RWPE2 (cell line): ENCODE measurements around the gene CCDC34.
"Not testable (repeated sequence)": the region's sequence is repeated elsewhere in the genome, so short reads cannot be mapped to it uniquely, and the experiment has no call there.

Experiments
- ATAC-seq: fragments of 200-7000 bp; cut with Tn5 transposase; 3 replicates; pipeline ENCODE4 v1.9.1; 2021; ENCODE audit warnings: low read depth
- DNase-seq: peaks from one replicate; pipeline ENCODE4 v3.0.0-alpha.2; 2020; ENCODE audit warnings: low spot score
- H3K27ac ChIP-seq: fragments of 450-650 bp; 2 replicates; pipeline ENCODE4 v1.5.1; 2017; ENCODE audit warnings: mild to moderate bottlenecking; ENCODE audit not compliant: poor library complexity, severe bottlenecking
- H3K27me3 ChIP-seq: fragments of 250-450 bp; sonication (Bioruptor Pico); 2 replicates; pipeline ENCODE4 v1.5.1; 2021; ENCODE audit warnings: mild to moderate bottlenecking, moderate library complexity; ENCODE audit not compliant: insufficient read depth, poor library complexity, severe bottlenecking
- H3K36me3 ChIP-seq: fragments of 250-450 bp; sonication (Bioruptor Pico); 2 replicates; pipeline ENCODE4 v1.5.1; 2020; ENCODE audit warnings: low read depth, mild to moderate bottlenecking, moderate library complexity
- H3K4me1 ChIP-seq: fragments of 250-450 bp; sonication (Bioruptor Pico); 2 replicates; pipeline ENCODE4 v1.5.1; 2021; ENCODE audit warnings: mild to moderate bottlenecking, moderate library complexity; ENCODE audit not compliant: insufficient read depth, poor library complexity, severe bottlenecking
- H3K4me3 ChIP-seq: fragments of 250-450 bp; sonication (Bioruptor Pico); 2 replicates; pipeline ENCODE4 v1.5.1; 2021; ENCODE audit warnings: mild to moderate bottlenecking, moderate library complexity; ENCODE audit not compliant: severe bottlenecking
- H3K9me3 ChIP-seq: fragments of 250-450 bp; sonication (Bioruptor Pico); 2 replicates; pipeline ENCODE4 v1.5.1; 2021; ENCODE audit warnings: mild to moderate bottlenecking, moderate library complexity; ENCODE audit not compliant: severe bottlenecking
- CTCF ChIP-seq: fragments of 450-650 bp; IDR thresholded peaks from one replicate; pipeline ENCODE4 v1.5.1; 2017; ENCODE audit warnings: mild to moderate bottlenecking, moderate library complexity; ENCODE audit not compliant: poor library complexity, severe bottlenecking

Gene CCDC34

DNA sequence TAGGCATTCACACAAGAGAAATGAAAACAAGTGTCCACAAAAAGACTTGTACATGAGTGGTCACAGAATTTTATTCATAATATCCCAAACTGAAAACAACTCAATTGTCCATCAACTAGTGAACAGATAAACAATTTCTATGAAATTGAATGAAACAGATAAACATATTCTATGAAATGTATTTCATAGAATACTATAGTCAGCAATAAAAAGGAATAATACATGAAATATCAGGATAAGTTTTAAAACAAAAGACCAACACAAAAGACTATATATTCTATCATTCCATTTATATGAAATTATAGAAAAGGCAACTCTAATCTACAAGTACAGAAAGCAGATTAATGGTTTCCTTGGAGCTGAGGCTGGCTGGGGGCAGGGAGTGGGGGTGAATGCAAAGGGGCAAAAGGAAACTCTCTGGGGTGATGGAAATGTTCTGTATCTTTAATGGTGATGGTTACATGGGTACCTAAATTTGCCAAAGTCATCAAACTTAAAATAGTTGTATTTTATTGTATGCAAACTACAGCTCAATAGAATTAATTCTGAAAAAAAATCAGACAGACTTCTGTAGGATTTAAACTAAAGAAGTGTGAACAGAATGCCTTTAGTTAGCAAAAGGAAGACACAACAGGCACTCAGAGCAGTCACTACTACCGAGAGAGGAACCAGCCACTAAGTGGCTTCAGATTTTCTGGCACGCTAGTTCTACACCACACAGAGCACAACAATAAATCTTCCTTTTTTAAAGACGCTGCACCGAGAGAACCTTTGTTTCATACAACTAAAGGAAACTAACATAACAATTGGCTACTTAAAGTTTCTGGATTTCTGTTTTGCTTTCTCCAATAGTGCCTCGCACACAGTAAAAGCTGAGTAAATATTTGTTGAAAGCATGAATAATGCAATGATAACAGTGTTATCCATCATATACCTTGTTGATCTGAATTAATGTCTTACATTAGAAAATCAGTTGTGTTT lies 15.4 kb downstream of the CCDC34 start:
- no peak for ATAC-seq
- Histone ChIP-seq H3K36me3 (peaks cover 8% of the 10 kb centered on the region; the same call in 1 of the 2 replicates), H3K4me1 (peaks cover 4% of the 10 kb centered on the region), H3K27me3 (no peaks in the 10 kb centered on the region), H3K4me3 (no peak overlapping the region), H3K27ac (no peak overlapping the region), H3K9me3 (no peaks in the 10 kb centered on the region)
- no peak for DNase-seq
- no peak for TF ChIP-seq CTCF

DNA sequence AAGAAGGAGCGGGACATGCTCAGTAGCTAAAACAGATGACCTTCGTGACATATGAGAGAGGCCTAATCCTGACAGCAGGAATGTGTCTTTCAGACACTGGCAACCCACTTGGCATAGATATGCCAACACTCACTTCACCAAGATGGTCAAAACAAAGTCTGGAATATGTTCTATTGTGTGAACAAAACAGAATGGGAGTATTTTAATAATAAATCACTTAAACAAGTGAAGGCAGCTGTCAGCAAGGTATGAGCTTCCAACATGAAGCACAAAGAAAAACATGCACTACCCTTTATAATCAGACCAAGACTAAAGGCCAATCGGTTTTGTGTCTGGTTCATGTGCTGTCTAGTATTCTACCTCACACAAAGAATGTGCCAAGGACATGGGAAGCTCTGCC lies 23.1 kb downstream of the CCDC34 start:
- no peaks in the 10 kb centered on the region for H3K9me3 ChIP-seq
- no peak overlapping the region for H3K27ac ChIP-seq
- H3K4me3 ChIP-seq = no peak overlapping the region
- DNase-seq (no peak), ATAC-seq (no peak)
- H3K4me1 ChIP-seq = no peaks in the 10 kb centered on the region
- no peaks in the 10 kb centered on the region for H3K27me3 ChIP-seq
- TF ChIP-seq CTCF = no peak
- H3K36me3 ChIP-seq = peaks cover 16% of the 10 kb centered on the region; the same call in 1 of the 2 replicates

- H3K4me3 ChIP-seq, H3K27me3 ChIP-seq, ATAC-seq, H3K9me3 ChIP-seq, H3K4me1 ChIP-seq, H3K27ac ChIP-seq, DNase-seq: not testable (repeated sequence)
- peaks cover 15% of the 10 kb centered on the region; the same call in 1 of the 2 replicates for H3K36me3 ChIP-seq
Observed at GRCh38 chr11:27334764-27335163, 28.3 kb downstream of the CCDC34 start.

- H3K27ac ChIP-seq = no peak overlapping the region
Observed at GRCh38 chr11:27331981-27332380, 31.0 kb downstream of the CCDC34 start.

More at GRCh38 chr11:27331981-27332380, 31.0 kb downstream of the CCDC34 start:
- ATAC-seq (peak; percentile 29; the same call in 1 of the 3 replicates), DNase-seq (no peak)
- no peak for TF ChIP-seq CTCF
- no peaks in the 10 kb centered on the region for H3K4me1 ChIP-seq
- H3K36me3 ChIP-seq = peaks cover 4% of the 10 kb centered on the region; the same call in 1 of the 2 replicates
- H3K27me3 ChIP-seq = no peaks in the 10 kb centered on the region
- H3K9me3 ChIP-seq = no peaks in the 10 kb centered on the region
- no peak overlapping the region for H3K4me3 ChIP-seq
